Globus pallidus (tissue), 1 donor: ENCODE results near the gene LCP2.

Source experiments
- DNase-seq: peaks from one replicate; pipeline ENCODE4 v3.0.0-alpha.2; 2015; ENCODE audit warnings: low spot score

LCP2 gene

DNA sequence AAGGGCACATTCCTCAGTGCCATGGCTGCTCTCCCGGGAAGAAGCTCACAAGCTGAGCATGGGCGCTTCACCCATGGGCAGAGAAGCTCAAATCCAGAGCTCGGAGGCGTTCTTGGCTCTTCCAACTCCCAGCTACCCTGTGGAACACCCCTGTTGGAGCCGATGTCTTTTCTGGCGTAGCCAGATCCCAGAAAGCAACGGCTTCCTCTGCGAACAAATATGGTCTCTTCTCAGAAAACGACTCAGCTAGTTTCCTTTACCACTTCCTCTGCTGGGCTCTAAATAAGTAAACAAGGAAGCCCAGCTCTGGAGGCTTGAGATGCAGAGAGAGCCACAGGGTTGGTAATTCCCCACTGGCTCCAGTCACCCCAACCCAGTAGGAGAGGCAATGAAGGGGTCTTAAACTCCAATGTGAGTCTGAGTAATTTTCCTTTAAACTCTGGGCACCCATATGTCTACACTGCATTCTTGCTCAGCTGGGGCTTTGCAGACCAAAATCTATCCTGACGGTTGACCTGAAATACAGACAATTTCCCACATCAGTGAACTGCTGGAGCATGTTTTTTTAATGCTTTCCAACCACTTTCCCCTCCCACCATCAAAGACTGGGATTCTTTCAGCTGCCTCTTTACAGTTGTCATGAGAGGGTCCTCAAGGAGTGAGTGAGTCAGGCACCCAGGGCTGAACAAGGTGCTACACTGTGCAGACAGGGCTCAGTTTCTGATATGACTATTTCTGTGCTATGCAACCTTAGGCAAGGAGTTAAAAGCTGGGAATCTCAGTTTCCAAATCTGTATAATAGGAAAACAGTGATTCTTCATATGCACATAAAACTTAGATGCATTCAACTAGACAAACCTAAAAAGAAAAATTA lies at the start of gene LCP2:
Gene LCP2, minus strand, starts transcription at position 189 of the 874 bp plus-strand sequence. Its CDS starts 166 bp downstream, at position 23.
- peak; percentile 54 for DNase-seq

DNA sequence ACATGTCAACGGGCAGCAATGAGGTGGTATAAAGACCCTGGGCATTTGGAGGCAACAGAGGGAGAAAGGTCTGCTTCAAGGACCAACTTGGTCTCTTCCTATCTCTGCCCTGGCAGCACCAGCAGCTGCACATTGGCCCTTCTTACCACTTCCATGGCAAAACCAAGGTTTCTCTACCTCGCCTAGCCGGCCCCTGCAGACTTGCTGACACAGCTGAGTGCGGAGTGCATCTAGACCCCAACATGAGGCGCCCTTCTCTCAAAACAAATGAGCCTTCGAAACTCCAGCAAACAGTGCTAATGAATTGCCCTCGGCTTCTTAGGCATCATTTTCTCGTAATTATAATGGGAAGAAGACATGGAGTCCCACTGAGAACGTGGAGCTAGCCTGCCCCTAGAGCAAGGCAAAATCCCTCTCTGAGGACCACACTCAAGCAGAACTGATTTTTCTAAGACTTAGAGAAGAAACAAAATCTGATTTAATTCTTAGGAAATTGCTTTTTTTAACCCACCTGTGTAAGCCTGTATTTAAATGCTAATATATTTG lies 49.5 kb upstream of the LCP2 start:
- DNase-seq = no peak

DNA sequence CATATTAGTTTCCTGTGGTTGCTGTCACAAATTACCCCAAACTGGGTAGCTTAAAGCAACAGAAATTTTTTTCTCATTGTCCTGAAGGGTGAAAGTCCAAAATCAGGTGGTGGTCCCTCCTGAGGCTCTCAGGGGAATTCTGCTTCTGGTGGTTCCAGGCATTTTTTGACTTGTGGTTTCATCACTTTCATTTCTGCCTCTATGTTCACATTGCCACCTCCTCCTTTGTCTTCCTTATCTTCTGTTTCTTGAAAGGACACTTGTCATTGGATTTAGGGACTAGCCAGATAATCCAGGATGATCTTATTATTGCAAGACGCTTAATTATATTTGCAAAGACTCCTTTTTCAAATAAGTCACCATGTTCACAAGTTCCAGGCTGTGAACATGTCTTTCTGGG lies 48.4 kb upstream of the LCP2 start:
- DNase-seq = no peak

DNA sequence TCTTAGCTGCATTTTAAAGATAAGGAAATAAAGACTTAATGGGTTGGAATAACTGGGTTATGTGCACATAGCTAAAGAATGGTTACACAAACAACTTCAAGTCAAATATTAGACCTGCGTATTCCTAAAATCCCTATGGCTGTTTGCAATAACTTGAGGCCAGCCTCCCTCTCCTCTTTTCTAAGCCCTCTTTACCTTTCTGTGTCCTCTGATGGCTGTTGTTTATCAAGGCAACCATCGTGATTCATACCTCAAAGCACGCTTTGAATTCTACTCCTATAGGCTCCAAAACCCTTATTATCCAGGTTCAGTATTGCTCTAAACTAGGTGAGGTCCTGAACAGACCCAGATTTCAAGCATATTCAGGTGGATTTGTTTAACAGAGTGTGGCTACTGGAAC lies 45.6 kb upstream of the LCP2 start:
- DNase-seq = no peak

DNA sequence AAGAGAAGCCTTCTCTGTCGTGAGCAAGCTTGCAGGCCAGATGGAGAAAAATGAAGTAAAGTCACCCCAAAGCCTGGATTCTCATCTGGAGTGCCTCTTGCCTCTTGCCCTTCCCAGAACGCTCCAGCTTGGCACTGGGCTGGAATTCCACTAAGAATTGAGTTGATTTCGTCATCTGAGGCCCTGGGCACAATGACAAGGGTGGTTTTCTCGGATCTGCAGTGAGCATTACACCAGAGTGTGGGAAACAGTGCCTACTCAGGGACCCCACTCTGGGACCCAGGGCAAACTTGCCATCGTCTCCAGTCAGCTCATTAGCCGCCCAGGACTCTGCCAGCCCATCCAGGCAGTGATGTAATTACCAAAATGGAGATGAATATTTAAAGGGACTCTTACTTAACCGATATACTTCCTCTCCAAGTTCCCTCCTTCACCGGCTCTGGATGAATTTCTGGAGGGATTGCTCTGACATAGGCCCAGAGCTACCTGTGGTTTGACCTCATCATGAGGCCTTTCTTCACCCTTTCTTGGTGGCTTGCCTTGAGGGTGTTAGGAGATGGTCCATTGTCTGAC lies 44.7 kb upstream of the LCP2 start:
- no peak for DNase-seq

DNA sequence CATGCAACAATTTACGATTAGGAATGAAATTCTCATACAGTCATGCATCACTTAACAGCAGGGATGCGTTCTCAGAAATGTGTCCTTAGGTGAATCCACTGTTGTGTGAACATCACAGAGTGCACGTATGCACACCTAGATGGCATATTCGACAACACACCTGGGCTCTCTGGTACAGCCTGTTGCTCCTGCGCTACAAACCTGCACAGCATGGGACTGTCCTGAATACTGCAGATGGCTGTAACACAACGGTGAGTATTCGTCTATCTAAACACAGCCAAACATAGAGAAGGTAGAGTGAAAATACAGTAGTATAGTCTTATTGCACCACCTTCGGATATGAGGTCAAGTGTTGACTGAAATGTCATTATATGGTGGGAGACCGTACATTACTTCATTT lies 44.0 kb upstream of the LCP2 start:
- DNase-seq = no peak

DNA sequence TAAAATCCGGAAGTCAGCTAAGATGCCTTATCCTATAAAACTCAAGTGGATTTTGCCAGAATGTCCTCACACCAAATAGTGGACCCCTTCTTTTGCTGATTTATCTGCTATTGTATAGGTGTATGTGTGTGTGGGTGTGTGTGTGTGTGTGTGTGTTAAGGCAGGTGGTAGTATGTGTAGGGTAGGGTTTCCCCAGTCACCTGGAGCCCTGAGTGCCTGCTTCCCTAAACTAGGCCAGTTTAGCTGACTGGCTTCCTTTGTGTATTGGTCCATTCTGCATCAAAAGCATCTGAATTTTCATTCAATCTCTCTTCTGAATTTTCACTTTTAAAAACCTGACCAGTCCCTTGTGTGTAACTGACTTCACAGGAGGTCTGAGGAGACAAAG lies 42.2 kb upstream of the LCP2 start:
- no peak for DNase-seq

DNA sequence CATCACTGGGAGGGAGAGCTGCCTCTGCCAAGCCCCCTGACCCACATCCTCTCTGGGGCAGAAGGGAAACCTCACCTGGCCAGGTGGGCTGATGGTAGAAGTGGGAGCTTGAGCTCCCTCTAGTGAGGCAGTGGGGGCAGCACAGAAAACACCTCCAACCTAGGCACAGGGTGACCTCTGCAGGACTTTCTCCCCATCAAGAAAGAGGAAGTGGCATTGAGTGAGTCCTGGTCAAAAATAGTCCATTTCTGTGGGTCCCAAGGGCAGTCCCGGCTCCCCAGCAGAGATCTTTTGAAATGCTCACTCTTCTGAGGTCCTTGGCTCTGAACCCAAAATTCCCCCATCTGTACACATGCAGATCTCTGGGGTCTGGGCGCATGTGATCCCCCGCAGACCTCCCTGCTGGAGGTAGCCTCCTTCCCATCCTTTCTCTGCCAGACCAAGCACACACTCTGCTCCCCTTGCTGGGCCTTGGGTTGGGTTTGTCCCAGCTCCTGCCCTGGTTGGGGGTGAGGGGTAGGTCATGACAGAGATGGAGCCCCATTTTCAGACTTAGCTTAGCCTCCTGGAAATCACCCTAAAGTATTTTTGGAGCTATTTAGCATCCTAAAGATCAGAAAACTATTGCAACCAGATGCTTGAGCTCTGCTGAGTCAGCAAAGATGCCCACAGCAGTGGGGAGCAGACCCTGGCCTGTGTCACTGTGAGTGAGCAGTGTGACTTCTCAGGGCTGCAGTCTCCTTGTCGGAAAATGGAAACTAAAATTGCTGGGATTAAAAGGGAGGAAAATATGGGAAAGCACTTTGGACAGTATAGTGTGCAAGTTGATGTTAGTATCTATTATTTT lies 41.6 kb upstream of the LCP2 start:
- no peak for DNase-seq

DNA sequence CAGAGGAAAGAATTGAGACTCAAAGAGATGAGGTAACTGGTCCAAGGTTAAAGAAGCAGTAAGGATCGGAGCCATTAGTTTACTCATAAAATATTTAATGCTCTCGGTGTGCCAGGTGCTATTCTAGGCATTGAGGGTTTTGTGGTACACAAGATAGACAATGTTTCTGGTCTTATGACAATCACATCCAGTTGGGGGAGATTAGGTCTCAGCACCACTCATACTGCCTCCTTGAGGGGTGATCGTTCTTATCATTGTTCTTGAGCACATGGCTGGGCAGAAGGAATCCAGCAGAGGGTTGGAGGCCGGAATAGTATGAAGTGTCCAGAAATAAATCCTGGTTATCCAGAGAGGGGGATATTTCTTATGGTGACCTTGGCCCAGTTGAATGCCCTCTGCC lies 40.7 kb upstream of the LCP2 start:
- DNase-seq = no peak

DNA sequence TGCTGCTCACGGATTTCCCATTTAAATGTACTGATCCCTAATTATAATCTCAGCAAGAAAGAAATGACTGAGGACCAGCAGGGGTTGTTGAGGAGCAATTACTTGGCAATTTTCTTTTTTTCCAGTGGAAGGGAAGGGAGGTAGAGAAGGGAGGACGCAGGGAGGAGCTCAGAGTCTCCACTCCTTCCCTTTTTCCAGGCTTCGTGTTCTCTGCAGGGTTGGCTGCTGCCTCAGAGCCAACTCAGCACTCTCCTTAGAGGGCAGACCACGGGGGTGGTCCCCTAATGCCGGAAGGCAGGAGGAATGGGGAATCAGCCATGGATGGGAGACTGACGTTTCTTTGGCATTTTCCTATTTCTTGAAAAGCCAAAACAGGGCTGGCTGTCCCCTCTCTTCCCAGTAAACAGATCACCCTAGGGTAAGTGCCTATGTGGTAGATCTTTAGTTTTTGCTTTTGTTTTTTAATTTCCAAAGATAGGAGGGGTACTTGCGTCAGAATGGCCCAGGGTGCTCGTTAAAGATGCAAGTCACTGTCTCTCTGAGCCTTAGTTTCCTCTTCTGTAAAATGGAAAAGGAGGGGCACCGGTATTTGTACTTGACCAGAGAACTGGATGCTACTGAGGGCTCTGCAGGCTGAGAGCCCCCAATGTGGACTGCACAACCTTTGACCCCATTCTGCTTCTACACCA lies 39.6 kb upstream of the LCP2 start:
- DNase-seq = no peak

DNA sequence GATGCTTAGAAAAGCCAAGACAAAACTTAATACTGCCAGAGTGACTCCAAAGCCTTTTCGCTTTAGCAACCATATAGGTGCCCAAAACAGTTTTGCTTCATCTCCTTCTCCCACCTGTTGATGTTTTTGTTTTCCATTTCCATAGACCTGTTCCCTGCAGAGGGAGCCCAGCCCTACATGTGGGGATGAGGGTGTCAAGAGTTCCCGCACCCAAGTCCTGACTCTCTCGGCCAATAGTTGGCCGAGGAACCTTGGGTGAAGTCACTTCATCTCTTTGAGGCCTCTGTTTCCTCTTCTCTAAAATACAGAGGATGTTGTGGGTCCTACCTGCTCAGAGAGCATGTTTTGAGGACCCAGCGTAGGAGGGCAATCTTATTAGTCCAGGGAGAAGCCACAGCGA lies 38.5 kb upstream of the LCP2 start:
- DNase-seq = no peak

DNA sequence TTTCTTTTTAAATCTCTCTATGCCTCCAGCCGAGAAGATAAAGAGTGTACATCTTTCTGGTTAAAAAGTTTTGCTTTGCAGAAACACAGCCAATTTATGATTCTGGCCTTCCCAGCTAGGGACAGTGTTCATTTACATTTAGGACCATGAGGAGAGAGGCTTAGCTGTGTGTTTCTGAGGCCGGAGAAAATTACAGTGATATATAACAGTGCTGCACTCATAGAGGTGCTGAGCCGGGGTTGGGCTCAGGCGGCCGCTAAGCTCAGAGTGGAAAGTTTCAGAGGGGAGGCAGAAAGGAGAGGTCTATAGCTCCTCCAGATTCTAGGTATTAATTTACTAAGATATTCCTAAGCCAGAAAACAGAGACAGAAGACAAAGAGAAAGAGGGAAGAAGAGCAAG lies 37.0 kb upstream of the LCP2 start:
- no peak for DNase-seq

DNA sequence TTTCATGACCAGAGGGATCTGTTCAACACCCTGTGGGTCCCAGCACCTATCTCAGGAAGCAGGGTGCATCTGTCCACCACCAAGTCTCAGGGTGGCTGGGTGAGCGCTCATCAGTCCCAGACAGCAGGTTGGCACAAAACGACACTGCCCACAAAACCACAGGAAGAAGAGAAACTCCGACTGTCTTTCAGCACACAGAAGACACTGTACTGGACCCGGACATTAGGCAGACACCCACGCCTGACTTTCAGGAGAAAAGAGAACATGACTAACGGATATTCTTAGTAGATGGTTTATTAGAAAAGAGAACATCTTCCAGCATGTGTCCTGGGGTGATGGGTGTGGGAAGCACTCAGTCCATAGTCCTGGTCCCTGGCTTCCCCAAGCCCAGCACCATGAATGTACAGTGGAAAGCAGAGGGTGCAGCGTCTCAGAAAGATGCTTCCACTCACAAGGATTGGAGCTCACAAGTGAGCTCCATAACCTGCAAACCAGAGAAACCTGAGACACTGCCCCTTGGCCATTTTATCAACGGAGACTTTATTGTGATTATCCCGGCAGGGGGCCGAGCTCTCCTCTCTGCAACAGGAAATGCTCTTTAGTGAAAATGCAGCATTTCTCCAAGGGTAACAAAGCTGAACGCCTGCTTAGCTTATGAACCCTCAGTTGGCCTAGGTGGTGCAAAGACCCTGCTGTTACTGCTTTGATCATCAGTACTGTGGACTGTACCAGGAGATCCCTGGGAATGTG lies 35.8 kb upstream of the LCP2 start:
- peak; percentile 42 for DNase-seq

DNA sequence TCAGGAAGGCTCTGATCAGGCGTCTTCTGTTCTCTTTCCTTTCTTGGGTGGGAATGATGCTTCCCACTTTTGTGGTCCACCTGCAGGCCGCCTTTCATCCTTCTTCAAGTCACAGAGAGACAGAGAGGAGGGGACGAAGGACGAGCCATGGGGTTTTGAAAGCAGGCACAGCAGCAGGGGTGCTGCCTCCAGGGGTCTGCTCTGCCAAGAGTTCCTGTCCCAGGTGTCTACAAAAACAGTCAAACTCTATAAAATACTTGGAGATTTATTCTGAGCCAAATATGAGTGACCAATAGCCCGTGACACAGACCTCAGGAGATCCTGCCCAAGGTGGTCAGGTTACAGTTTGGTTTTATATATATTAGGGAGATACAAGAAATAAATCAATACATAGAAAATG lies 34.5 kb upstream of the LCP2 start:
- no peak for DNase-seq

DNA sequence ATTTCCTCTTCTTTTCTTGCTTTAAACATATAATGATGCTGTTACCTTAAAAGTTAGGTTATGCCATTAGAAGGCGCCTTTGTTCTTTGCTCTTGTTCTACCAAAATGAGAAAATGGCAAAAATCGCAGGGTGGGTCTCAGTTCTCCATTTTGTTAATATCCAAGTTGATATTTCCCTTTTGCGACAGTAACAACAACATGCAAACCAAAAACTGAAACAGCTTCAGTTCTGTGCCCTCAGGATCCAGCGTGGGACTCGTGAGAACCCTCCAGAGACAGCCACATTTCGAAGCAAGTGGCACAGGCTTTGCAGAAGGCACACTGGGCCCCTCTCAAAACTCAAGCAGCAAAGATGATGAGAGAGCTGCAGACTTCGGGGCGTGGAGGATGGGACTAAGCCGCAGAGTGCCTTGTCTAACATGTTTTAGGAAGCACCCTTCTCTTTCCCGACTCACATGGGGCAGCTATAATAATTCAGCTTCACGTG lies 33.0 kb upstream of the LCP2 start:
- no peak for DNase-seq

DNA sequence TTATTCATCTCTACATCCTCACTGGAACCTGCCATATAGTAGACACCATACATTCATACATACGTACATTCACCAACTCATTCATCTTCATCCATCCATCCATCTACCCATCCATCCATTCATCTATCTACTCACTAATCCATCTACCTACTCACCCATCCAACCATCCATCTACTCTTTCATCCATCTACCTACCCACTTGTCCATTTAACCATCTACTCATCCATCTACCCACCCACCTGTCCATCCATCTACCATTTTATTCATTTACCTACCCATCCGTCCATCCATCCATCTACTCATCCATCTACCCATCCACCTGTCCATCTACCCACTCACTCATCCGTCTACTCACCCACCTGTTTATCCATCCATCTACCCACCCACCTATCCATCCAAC lies 31.9 kb upstream of the LCP2 start:
- no peak for DNase-seq

DNA sequence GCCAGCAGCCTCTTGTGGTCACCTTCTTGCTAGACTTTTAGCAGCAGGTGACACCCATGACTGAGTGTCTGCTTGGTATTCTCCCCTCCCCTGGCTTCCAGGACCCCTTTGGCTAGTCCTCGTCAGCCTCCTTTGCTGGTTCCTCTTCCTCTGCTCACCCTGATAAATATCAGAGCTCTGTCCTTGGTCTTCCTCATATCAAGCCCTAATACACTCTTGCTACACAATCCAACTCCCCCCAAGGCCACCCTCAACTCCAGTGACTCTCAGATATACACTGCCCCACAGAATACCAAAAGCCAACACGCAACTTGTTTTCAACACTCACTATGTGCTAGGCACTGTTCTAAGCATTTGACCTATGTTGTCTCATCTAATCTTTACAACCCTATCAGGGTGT lies 30.3 kb upstream of the LCP2 start:
- no peak for DNase-seq

DNA sequence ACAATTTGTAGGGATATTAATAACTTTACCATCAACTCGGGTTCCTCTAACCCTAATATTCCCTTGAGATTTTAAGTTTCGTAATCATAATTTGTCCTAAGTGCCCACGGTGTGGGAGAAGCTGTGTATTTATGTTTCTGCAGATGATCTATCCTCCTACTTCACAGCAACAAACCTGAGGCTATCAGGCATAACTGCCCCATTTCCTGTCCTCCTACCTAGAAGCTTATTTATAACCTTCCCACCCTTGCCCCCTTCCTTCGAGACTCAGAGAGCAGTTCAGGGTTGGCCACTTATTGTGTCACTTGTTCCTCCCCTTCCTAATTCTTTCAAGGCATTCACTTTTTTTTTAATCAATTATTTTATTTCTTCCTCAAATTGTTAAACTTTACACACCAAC lies 29.6 kb upstream of the LCP2 start:
- DNase-seq = no peak

DNA sequence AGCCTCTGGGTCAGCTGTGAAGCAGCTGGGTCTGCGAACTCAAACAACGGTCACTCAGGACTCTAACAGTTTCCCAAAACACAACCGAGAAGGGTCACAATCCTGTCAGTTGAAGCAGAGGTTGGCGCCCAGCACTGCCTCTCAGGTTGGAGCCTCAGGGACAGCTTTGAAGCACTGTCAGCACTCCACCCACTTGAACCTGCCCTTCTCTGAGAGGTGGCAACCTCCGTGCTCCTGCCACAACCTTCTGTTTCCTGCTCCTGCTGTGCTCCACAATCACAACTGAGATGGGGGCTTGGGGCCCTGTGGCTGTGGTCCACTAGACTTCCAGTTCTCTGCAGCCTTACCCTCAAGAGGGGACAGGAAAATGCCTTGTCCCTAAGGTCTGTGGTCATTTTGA lies 21.7 kb upstream of the LCP2 start:
- no peak for DNase-seq

DNA sequence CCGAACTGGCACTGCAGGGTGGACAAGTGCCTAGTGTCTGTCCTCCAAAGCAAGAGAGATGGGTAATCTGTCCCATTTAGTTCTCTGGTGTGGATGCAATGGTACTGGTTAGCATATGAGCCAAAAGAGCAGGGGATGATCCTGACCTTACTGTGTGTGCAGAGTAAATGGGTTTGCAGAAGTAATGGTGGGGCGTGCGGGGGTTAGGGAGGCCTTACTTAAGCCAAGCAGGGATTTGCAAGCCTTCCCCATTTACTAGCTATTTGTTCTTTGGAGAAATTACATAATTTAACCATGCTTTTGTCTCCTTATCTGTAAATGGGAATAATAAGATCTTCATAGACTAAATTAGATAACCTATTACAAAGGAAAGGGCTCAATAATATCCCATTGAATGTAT lies 19.9 kb upstream of the LCP2 start:
- no peak for DNase-seq

DNA sequence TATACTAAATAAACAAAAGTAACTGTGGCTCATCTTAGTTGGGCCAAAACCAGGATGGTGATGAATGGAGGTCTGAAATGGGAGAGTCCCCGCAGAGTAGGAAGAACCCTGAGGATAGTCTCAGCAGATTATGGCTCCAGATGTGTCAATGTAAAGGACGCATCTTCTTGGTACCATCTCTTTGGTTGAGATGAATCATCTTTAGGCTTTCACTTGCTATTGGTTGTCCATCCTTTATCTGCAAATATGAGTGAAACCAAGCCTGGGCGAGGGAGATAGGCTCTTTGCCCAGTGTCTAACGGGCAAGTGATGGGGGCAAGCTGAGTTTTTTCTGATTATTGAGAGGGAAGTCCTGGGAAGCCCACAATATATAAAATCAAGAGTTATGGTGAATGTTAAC lies 19.4 kb upstream of the LCP2 start:
- no peak for DNase-seq
